K562 (cell line): ENCODE results near the gene TBX1. TPM values are rescaled to one million over a fixed set of nuclear protein-coding genes. Genes with fewer than 3 reads are reported as not detected.

Source experiments
- CBFA2T3 ChIP-seq: fragments of 450-650 bp; IDR thresholded peaks from 2 replicates; pipeline ENCODE4 v1.6.1; 2017
- GTF2E2 ChIP-seq: fragments of 200-800 bp; sonication (Bioruptor generic); IDR thresholded peaks from 2 replicates; pipeline ENCODE4 v1.6.1; 2016; ENCODE audit warnings: missing genetic modification characterization, missing compliant biosample characterization
- POLR2A ChIP-seq: fragments of 450-650 bp; conservative IDR thresholded peaks from 2 replicates; pipeline ENCODE4 v1.6.1; 2016
- RHOXF2B ChIP-seq: fragments of 250-450 bp; sonication (Bioruptor Pico); conservative IDR thresholded peaks from 2 replicates; pipeline ENCODE4 v1.5.1; 2021
- TBL1XR1 ChIP-seq, 2 experiments: IDR thresholded peaks; 2 replicates each; pipeline ENCODE4 v1.6.1; 2012; ENCODE audit warnings: improper control_type of control experiment in 2 of 2, low read length in 2 of 2, mild to moderate bottlenecking in 1 of 2
- polyA plus RNA-seq, 8 experiments: library from polyadenylated mRNA; depleted of rRNA in 4 of 8; stranded (reverse) in 5 of 8; unstranded in 3 of 8; fragments of >200 nt; fragmentation: Nextera tagmentation in 2 of 8; fragmentation: Illumina TruSeq in 1 of 8; extraction: Ambion mirVana in 2 of 8; extraction: Trizol in 1 of 8; gene quantifications; 2 replicates each; pipeline versions ENCODE4 v1.2.1 to v1.2.3, GENCODE V29; 2011 to 2014; ENCODE audit warnings: inconsistent platforms in 1 of 8, missing spikeins in 1 of 8
- total RNA-seq, 7 experiments: library from RNA; depleted of rRNA in 6 of 7; stranded (reverse); fragments of >200 nt in 6 of 7; fragmentation: Illumina TruSeq in 2 of 7; extraction: Trizol in 2 of 7; gene quantifications; 2 replicates each; pipeline versions ENCODE4 v1.2.1 to v1.2.3, GENCODE V29; 2011 to 2021; ENCODE audit warnings: low replicate concordance in 1 of 7
- TF ChIP-seq, protein P1 (sequence below), 3 experiments: IDR thresholded peaks in 2 of 3; conservative IDR thresholded peaks in 1 of 3; 2 replicates each; pipeline ENCODE4 v1.5.1; 2011 to 2012; ENCODE audit warnings: low read length in 3 of 3, mild to moderate bottlenecking in 3 of 3, control low read depth in 2 of 3, improper control_type of control experiment in 1 of 3, inconsistent platforms in 1 of 3, low read depth in 1 of 3, mixed read lengths in 1 of 3, moderate library complexity in 1 of 3; ENCODE audit not compliant: insufficient read depth in 2 of 3
- TF ChIP-seq, protein P2 (sequence below): sonication (generic); formaldehyde crosslinking; IDR thresholded peaks from 2 replicates; pipeline ENCODE4 v1.8.1; 2023; ENCODE audit warnings: mild to moderate bottlenecking, missing genetic modification reagents
- TF ChIP-seq, protein P3 (sequence below): fragments of 450-650 bp; IDR thresholded peaks from 2 replicates; pipeline ENCODE4 v1.6.1; 2016; ENCODE audit warnings: low read depth
- TF ChIP-seq, protein P4 (sequence below): fragments of 150-350 bp; conservative IDR thresholded peaks from 2 replicates; pipeline ENCODE4 v1.6.1; 2014; ENCODE audit warnings: low read length

TBX1 gene
- total and polyA plus RNA-seq, 9 of the 15 experiments (the other 6 are each of a cell fraction or from before 2014, with no cell fraction given): 0.07 to 35.0 (median 3.9) TPM

DNA sequence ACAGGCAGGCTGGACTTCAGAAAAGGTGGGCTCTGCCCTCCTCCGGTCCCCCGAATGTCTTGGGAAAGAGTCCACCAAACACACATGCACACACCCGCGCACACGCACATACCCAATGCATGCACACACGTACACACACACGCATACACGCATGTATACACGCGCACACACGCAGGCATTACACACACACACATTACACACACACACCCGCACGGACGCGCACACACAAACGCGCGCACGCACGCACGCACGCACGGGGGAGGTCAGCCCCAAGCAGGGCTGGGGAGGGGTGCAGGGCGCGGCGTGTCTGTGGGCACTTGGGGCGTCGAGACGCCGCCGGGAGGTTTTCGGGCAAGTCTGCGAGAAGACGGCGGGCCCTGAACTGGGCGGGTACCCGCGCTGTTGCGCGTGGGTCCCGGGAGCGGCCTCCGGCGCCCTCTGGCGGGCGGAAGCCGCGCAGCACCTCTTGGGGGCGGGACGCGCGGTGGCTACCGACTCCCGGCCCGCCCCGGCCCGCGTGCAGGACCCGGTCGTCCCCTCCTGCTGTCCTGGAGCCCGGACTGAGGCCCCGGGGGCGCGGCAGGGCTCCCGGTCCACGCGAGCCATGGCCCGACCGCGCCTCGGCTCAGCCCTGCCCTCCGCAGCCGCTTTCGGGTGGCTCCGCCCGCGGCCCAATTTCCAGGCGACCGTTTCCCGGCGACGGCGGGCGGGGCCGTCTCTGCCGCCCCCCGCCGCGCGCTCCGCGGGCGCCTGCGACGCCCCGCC lies 42.7 kb upstream of the TBX1 start (continued):
- TF ChIP-seq, protein P1, sequence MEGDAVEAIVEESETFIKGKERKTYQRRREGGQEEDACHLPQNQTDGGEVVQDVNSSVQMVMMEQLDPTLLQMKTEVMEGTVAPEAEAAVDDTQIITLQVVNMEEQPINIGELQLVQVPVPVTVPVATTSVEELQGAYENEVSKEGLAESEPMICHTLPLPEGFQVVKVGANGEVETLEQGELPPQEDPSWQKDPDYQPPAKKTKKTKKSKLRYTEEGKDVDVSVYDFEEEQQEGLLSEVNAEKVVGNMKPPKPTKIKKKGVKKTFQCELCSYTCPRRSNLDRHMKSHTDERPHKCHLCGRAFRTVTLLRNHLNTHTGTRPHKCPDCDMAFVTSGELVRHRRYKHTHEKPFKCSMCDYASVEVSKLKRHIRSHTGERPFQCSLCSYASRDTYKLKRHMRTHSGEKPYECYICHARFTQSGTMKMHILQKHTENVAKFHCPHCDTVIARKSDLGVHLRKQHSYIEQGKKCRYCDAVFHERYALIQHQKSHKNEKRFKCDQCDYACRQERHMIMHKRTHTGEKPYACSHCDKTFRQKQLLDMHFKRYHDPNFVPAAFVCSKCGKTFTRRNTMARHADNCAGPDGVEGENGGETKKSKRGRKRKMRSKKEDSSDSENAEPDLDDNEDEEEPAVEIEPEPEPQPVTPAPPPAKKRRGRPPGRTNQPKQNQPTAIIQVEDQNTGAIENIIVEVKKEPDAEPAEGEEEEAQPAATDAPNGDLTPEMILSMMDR (IDR thresholded peaks at IDR 0.05 in 2 of 3, conservative IDR thresholded peaks at IDR 0.05 in 1 of 3; ENCODE audit: insufficient read depth in 2 of 3, low read depth in 1 of 3, low read length in 3 of 3): peak; percentile 98 to 100 (median 98)
- peak; percentile 89 for TF ChIP-seq RHOXF2B (CRISPR knock-in tag)
- TF ChIP-seq, protein P2, sequence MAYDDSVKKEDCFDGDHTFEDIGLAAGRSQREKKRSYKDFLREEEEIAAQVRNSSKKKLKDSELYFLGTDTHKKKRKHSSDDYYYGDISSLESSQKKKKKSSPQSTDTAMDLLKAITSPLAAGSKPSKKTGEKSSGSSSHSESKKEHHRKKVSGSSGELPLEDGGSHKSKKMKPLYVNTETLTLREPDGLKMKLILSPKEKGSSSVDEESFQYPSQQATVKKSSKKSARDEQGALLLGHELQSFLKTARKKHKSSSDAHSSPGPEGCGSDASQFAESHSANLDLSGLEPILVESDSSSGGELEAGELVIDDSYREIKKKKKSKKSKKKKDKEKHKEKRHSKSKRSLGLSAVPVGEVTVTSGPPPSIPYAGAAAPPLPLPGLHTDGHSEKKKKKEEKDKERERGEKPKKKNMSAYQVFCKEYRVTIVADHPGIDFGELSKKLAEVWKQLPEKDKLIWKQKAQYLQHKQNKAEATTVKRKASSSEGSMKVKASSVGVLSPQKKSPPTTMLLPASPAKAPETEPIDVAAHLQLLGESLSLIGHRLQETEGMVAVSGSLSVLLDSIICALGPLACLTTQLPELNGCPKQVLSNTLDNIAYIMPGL: peak; percentile 94; the same call in 1 of the 2 replicates
- TF ChIP-seq TBL1XR1 (IDR thresholded peaks at IDR 0.05; ENCODE audit: low read length in 2 of 2): peak; percentile 35 to 78; a peak in 2 of 4 replicates
- TF ChIP-seq, protein P3, sequence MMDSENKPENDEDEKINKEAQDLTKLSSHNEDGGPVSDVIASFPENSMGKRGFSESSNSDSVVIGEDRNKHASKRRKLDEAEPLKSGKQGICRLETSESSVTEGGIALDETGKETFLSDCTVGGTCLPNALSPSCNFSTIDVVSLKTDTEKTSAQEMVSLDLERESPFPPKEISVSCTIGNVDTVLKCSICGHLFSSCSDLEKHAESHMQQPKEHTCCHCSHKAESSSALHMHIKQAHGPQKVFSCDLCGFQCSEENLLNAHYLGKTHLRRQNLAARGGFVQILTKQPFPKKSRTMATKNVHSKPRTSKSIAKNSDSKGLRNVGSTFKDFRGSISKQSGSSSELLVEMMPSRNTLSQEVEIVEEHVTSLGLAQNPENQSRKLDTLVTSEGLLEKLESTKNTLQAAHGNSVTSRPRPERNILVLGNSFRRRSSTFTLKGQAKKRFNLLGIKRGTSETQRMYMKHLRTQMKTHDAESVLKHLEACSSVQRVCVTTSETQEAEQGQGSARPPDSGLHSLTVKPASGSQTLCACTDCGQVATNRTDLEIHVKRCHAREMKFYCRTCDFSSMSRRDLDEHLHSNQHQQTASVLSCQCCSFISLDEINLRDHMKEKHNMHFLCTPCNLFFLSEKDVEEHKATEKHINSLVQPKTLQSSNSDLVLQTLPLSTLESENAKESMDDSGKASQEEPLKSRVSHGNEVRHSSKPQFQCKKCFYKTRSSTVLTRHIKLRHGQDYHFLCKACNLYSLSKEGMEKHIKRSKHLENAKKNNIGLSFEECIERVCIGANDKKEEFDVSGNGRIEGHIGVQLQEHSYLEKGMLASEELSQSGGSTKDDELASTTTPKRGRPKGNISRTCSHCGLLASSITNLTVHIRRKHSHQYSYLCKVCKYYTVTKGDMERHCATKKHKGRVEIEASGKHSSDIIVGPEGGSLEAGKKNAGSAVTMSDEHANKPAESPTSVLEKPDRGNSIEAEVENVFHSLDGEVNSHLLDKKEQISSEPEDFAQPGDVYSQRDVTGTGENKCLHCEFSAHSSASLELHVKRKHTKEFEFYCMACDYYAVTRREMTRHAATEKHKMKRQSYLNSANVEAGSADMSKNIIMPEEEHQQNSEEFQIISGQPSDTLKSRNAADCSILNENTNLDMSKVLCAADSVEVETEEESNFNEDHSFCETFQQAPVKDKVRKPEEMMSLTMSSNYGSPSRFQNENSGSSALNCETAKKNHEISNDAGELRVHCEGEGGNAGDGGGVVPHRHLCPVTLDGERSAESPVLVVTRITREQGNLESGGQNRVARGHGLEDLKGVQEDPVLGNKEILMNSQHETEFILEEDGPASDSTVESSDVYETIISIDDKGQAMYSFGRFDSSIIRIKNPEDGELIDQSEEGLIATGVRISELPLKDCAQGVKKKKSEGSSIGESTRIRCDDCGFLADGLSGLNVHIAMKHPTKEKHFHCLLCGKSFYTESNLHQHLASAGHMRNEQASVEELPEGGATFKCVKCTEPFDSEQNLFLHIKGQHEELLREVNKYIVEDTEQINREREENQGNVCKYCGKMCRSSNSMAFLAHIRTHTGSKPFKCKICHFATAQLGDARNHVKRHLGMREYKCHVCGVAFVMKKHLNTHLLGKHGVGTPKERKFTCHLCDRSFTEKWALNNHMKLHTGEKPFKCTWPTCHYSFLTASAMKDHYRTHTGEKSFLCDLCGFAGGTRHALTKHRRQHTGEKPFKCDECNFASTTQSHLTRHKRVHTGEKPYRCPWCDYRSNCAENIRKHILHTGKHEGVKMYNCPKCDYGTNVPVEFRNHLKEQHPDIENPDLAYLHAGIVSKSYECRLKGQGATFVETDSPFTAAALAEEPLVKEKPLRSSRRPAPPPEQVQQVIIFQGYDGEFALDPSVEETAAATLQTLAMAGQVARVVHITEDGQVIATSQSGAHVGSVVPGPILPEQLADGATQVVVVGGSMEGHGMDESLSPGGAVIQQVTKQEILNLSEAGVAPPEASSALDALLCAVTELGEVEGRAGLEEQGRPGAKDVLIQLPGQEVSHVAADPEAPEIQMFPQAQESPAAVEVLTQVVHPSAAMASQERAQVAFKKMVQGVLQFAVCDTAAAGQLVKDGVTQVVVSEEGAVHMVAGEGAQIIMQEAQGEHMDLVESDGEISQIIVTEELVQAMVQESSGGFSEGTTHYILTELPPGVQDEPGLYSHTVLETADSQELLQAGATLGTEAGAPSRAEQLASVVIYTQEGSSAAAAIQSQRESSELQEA: peak; percentile 62; the same call in 1 of the 2 replicates
- TF ChIP-seq, protein P4, sequence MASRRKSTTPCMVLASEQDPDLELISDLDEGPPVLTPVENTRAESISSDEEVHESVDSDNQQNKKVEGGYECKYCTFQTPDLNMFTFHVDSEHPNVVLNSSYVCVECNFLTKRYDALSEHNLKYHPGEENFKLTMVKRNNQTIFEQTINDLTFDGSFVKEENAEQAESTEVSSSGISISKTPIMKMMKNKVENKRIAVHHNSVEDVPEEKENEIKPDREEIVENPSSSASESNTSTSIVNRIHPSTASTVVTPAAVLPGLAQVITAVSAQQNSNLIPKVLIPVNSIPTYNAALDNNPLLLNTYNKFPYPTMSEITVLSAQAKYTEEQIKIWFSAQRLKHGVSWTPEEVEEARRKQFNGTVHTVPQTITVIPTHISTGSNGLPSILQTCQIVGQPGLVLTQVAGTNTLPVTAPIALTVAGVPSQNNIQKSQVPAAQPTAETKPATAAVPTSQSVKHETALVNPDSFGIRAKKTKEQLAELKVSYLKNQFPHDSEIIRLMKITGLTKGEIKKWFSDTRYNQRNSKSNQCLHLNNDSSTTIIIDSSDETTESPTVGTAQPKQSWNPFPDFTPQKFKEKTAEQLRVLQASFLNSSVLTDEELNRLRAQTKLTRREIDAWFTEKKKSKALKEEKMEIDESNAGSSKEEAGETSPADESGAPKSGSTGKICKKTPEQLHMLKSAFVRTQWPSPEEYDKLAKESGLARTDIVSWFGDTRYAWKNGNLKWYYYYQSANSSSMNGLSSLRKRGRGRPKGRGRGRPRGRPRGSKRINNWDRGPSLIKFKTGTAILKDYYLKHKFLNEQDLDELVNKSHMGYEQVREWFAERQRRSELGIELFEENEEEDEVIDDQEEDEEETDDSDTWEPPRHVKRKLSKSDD: peak; percentile 88
- TF ChIP-seq GTF2E2 (tag): no peak
- peak; percentile 46 for TF ChIP-seq CBFA2T3
- peak; percentile 2; the same call in 1 of the 2 replicates for TF ChIP-seq POLR2A
